Pancreas (tissue), 10 donors: ENCODE measurements around the gene CD93. TPM values are rescaled to one million over a fixed set of nuclear protein-coding genes. Genes with fewer than 3 reads are reported as not detected.
A peak's percentile ranks its signal among the peaks of the same experiment; 100 is the strongest.

Source experiments
- ATAC-seq, 4 donors: fragments of 200-7000 bp; cut with Tn5 transposase; one replicate each; pipeline versions ENCODE4 v1.8.0 to v1.9.1; 2020; ENCODE audit warnings: mild to moderate bottlenecking in 4 of 4, moderate library complexity in 4 of 4
- DNase-seq, 6 donors: peaks; one replicate each; pipeline ENCODE4 v3.0.0-alpha.2; 2020
- FAIRE-seq: peaks from 2 replicates; lab custom pipeline; 2012; peaks lifted over from hg19 to GRCh38; lab: Jason Lieb, UNC
- H3K27ac ChIP-seq, 4 donors: fragments of 200-600 bp; sonication (generic); 1 replicate in 3 of 4; 2 replicates in 1 of 4; pipeline versions ENCODE4 v1.5.0 to v1.8.0; 2020
- H3K27me3 ChIP-seq, 4 donors: fragments of 200-600 bp; one replicate each; pipeline ENCODE4 v1.8.0; 2021
- H3K36me3 ChIP-seq, 3 donors: fragments of 200-600 bp; sonication (generic) in 1 of 3; one replicate each; pipeline versions ENCODE4 v1.5.0 to v1.8.0; 2020 to 2021
- H3K4me1 ChIP-seq, 3 donors: fragments of 200-600 bp; one replicate each; pipeline ENCODE4 v1.8.0; 2021
- H3K4me3 ChIP-seq, 4 donors: fragments of 200-600 bp; sonication (generic) in 2 of 4; one replicate each; pipeline versions ENCODE4 v1.5.0 to v1.8.0; 2020 to 2021
- H3K9me3 ChIP-seq, 4 donors: fragments of 200-600 bp; one replicate each; pipeline ENCODE4 v1.8.0; 2021
- CTCF ChIP-seq, 4 donors: fragments of 200-600 bp; sonication (generic) in 3 of 4; IDR thresholded peaks; one replicate each; pipeline versions ENCODE4 v1.5.0 to v1.8.0; 2021; ENCODE audit warnings: antibody characterized with exemption in 4 of 4
- WGBS, 2 donors: extraction: QIAGEN DNeasy Blood & Tissue Kit; methylation state at CpG; one replicate each; pipeline ENCODE4 v1.1.7; 2013; 5-methylcytosine and 5-hydroxymethylcytosine counted together
- intact Hi-C, 3 donors: fragments of 100-400 bp; cut with DNase I; formaldehyde crosslinking; loops; one replicate each; pipeline versions ENCODE4 v1.11.1 to v1.14.2; 2022
- polyA plus RNA-seq, 2 donors: library from polyadenylated mRNA; stranded (reverse); fragments of 200-250 nt; gene quantifications; one replicate each; pipeline ENCODE4 v1.2.3, GENCODE V29; 2013
- total RNA-seq, 6 donors: library from RNA; stranded (reverse); fragmentation: NEBNext Ultra II Directional in 4 of 6; extraction: Animal tissue kit (Norgen Biotek cat#: 25700) in 4 of 6; gene quantifications; one replicate each; pipeline versions ENCODE4 v1.2.1 to v1.2.4, GENCODE V29; 2021 to 2023
- donor health status: healthy with polysubstance abuse.
- donor health status: DM: no; HTN: no; CAD: no; lungs with moderate emphysema.
- donor health status: DM: no; HTN: no; CAD: no.
- donor health status: control.
- donor health status: control.
- donor health status: Bipolar disorder and iron deficiency.
- donor health status: DM: yes; HTN: yes; CAD: no.
- donor health status: DM: no; HTN: no; CAD: no.
- donor health status: DM: no; HTN: no; CAD: no.
- donor health status: DM: yes; HTN: yes; CAD: no.

The CD93 gene
- total and polyA plus RNA-seq, 8 donors: 2.8 to 18.2 (median 6.0) TPM

- ATAC-seq: peak in 3 of 4 donors; percentile 23 to 75 (median 62)
- no peaks in the 10 kb centered on the region for H3K9me3 ChIP-seq
- H3K27ac ChIP-seq: no peak overlapping the region
- no peak for FAIRE-seq
- WGBS, 2 donors: 51 to 56% methylated on average over 5 of the region's 5 CpGs
- H3K4me3 ChIP-seq: no peak overlapping the region
- intact Hi-C loops: loop anchor here in 1 of 3 donors (10.0 kb wide), 1 partner anchor 56 kb away; no protein-coding TSS in a partner anchor
- DNase-seq: no peak
- no peaks in the 10 kb centered on the region for H3K4me1 ChIP-seq
- TF ChIP-seq CTCF (IDR thresholded peaks at IDR 0.05): no peak
- H3K27me3 ChIP-seq: no peaks in the 10 kb centered on the region
- no peaks in the 10 kb centered on the region for H3K36me3 ChIP-seq
Measured at GRCh38 chr20:23078351-23079015, 7.6 kb downstream of the CD93 start.

- WGBS, 2 donors: 55 to 78% methylated on average over 4 of the region's 4 CpGs
- Histone ChIP-seq H3K9me3 (no peaks in the 10 kb centered on the region), H3K36me3 (no peaks in the 10 kb centered on the region), H3K4me1 (no peaks in the 10 kb centered on the region), H3K27me3 (no peaks in the 10 kb centered on the region), H3K27ac (no peak overlapping the region), H3K4me3 (no peak overlapping the region)
- FAIRE-seq (no peak), DNase-seq (no peak), ATAC-seq (no peak)
- intact Hi-C loops: loop anchor here in 1 of 3 donors (10.0 kb wide), 1 partner anchor 58 kb away; no protein-coding TSS in a partner anchor
- TF ChIP-seq CTCF (IDR thresholded peaks at IDR 0.05): no peak
Measured at GRCh38 chr20:23077277-23077676, 8.8 kb downstream of the CD93 start.

GRCh38 chr20:23074052-23074451, 12.1 kb downstream of the CD93 start:
- TF ChIP-seq CTCF (IDR thresholded peaks at IDR 0.05): no peak
- Histone ChIP-seq H3K9me3 (no peaks in the 10 kb centered on the region), H3K4me1 (no peaks in the 10 kb centered on the region), H3K4me3 (no peak overlapping the region), H3K27ac (no peak overlapping the region), H3K27me3 (no peaks in the 10 kb centered on the region), H3K36me3 (no peaks in the 10 kb centered on the region)
- WGBS, 2 donors: 78 to 87% methylated on average over 3 of the region's 3 CpGs
- ATAC-seq (no peak), FAIRE-seq (no peak), DNase-seq (no peak)
- intact Hi-C loops: loop anchor here in 1 of 3 donors (10.0 kb wide), 1 partner anchor 61 kb away; no protein-coding TSS in a partner anchor

GRCh38 chr20:23072892-23073586, 13.1 kb downstream of the CD93 start:
- H3K36me3 ChIP-seq: no peaks in the 10 kb centered on the region
- no peak overlapping the region for H3K27ac ChIP-seq
- H3K9me3 ChIP-seq: no peaks in the 10 kb centered on the region
- H3K27me3 ChIP-seq: no peaks in the 10 kb centered on the region
- WGBS, 2 donors: 47 to 48% methylated on average over 11 of the region's 11 CpGs
- DNase-seq (no peak), FAIRE-seq (no peak), ATAC-seq (no peak)
- no peak overlapping the region for H3K4me3 ChIP-seq
- TF ChIP-seq CTCF (IDR thresholded peaks at IDR 0.05): no peak
- H3K4me1 ChIP-seq: no peaks in the 10 kb centered on the region
- intact Hi-C loops: loop anchor here in 1 of 3 donors (10.0 kb wide), 1 partner anchor 62 kb away; no protein-coding TSS in a partner anchor
